C4-2B (cell line): ENCODE results near the gene GRAMD2B.

ENCODE experiments used
- CTCF ChIP-seq: fragments of 450-650 bp; conservative IDR thresholded peaks from 2 replicates; pipeline ENCODE4 v1.5.1; 2017; ENCODE audit warnings: mild to moderate bottlenecking
- ZFX ChIP-seq: fragments of 450-650 bp; IDR thresholded peaks from 2 replicates; pipeline ENCODE4 v1.6.1; 2017

DNA sequence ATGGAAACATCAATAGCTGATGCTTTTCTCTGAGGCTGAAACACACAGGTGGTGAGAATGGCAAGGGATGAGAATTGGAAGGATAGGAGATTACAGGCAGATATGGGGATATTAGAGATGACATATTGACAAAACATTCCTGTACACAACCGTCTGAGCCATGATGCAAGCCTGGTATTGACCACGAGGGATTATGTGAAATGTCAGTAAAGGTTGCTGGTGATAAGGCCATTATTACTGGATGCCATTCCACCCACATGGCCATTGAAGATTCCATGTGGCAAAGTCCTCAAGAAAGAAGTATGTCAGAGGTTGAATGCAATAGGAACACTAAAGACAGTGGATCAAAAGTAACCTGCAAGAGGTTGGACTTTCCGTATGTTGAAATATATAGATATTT, 15.7 kb downstream of the GRAMD2B start:
- TF ChIP-seq CTCF (no peak), ZFX (no peak)
